HAP-1 (cell line): ENCODE measurements around the gene SHISA8.

Experiments used
- DNase-seq, 2 experiments: peaks; one replicate each; pipeline ENCODE4 v3.0.0-alpha.2; 2016 to 2020; ENCODE audit warnings: low spot score in 2 of 2
- H3K27me3 ChIP-seq: fragments of 250-450 bp; sonication (Bioruptor Pico); 2 replicates; pipeline ENCODE4 v1.5.1; 2020; ENCODE audit warnings: low read depth, mild to moderate bottlenecking, moderate library complexity
- H3K36me3 ChIP-seq: fragments of 250-450 bp; sonication (Bioruptor Pico); replicated peaks from 2 replicates; pipeline ENCODE4 v1.5.1; 2020; ENCODE audit warnings: mild to moderate bottlenecking
- H3K4me1 ChIP-seq: fragments of 250-450 bp; sonication (Bioruptor Pico); 2 replicates; pipeline ENCODE4 v1.5.1; 2020; ENCODE audit warnings: mild to moderate bottlenecking
- H3K4me3 ChIP-seq: fragments of 250-450 bp; sonication (Bioruptor Pico); 2 replicates; pipeline ENCODE4 v1.5.1; 2020; ENCODE audit warnings: mild to moderate bottlenecking, moderate library complexity
- H3K9me3 ChIP-seq: fragments of 250-450 bp; sonication (Bioruptor Pico); 2 replicates; pipeline ENCODE4 v1.5.1; 2020; ENCODE audit warnings: mild to moderate bottlenecking, moderate library complexity
- in situ Hi-C: fragments of 300-500 bp; cut with MboI; formaldehyde crosslinking; loops from 3 replicates; pipeline ENCODE4 v1.14.3; 2020; ENCODE audit warnings: low sequenced_read_pairs, inconsistent platforms, mixed read lengths

The SHISA8 gene

DNA sequence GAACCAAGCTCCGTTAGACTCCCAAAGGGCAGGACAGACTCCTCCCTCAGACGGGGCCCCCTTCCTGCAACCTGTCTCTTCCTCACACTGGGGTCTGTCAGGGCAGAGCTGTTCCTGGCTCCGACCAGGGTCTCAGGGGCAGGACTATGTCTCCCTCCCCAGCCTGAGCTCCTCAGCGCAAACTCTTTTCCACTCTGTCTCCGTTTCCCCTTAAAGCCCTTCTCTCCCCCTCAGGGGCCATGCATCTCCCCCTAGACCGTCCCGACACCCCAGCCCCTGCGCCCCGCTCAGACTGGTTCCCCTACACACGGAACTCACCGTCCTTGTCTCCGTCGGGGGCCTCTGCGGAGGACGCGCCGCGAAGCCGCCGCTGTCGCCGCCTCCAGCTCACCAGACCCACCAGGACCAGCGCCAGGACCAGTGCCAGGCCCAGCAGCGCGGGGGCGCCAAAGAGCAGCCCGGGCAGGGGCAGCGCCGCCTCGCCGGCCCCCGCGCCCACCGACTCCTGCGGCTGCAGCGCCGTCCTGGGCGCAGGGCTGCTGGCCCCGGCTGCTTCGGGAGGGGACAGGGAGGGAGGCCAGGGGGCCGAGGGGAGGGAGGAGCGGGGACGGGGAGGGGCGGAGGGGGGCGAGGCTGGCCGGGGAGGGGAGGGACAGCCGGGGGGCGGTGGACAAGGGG is 11.0 kb upstream of the SHISA8 start:
- in situ Hi-C loops: no loop called here
- peaks cover 3% of the 10 kb centered on the region; the same call in 1 of the 2 replicates for H3K4me1 ChIP-seq
- peak overlapping the region; percentile 23 for H3K4me3 ChIP-seq
- no peaks in the 10 kb centered on the region for H3K36me3 ChIP-seq
- peaks cover 6% of the 10 kb centered on the region for H3K27me3 ChIP-seq
- H3K9me3 ChIP-seq: no peaks in the 10 kb centered on the region
- DNase-seq: peak; percentile 59 to 85

DNA sequence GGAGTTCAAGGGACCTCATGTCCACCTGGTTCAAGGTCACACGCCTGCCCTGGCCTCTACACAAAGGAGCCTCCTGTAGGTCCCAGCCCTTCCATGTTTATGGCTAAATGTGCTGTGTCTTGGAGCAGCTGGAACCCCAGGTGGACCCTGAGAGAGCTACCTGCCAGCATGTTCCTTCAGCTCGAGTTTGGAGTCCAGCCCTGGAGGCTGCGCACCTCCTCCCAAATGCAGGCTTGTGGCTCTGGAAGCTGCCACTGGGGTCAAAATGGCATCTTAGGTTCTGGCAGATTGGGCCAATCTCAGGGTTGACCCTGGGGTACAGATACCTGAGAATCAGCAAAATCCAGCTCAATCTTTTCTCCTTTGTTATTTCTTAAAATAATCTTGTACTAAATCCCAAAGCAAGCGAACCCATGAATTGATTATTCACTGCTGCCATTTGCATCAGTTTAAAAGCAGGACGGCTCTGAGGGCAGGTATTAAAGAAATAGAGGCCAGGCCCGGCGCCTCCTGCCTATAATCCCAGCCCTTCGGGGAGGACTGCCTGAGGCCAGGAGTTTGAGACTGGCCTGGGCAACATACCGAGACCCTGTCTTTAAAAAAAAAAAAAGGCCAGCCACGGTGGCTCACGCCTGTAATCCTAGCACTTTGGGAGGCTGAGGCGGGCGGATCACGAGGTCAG is 8.9 kb upstream of the SHISA8 start:
- in situ Hi-C loops: no loop called here
- no peak overlapping the region for H3K4me3 ChIP-seq
- no peaks in the 10 kb centered on the region for H3K36me3 ChIP-seq
- no peak for DNase-seq
- no peaks in the 10 kb centered on the region for H3K9me3 ChIP-seq
- H3K27me3 ChIP-seq: peaks cover 6% of the 10 kb centered on the region
- peaks cover 3% of the 10 kb centered on the region; the same call in 1 of the 2 replicates for H3K4me1 ChIP-seq

DNA sequence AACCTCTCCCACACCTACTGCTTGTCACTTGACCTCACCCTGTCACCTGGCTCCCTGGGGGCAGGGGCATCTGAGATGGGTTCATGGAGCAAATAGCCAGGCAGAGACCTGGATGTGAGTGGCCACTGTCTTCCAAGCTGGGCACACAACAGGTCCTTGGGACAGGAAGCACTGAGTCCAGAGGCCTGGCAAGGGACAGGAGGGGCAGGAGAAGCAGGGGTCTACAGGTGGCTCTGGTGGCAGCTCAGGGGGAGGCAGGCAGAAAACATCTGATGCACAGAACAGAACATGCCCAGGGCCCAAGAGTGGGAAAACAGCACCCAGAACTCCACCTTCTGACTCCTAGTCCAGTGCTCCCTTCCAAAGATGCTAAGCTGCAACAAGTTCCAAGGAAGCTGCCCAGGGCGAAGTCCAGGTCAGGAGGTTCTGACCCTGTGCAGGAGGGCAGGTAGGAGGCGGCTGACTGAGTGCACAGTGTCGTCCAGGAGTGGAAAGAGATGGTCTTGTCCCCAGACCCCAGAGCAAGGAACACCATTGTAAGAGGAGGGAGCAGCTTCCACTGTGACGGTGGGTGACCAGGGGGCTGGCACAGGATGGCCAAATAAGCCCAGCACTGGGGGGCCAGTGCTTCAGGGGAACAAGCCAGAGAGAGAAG is 8.2 kb upstream of the SHISA8 start:
- peaks cover 6% of the 10 kb centered on the region for H3K27me3 ChIP-seq
- in situ Hi-C loops: no loop called here

DNA sequence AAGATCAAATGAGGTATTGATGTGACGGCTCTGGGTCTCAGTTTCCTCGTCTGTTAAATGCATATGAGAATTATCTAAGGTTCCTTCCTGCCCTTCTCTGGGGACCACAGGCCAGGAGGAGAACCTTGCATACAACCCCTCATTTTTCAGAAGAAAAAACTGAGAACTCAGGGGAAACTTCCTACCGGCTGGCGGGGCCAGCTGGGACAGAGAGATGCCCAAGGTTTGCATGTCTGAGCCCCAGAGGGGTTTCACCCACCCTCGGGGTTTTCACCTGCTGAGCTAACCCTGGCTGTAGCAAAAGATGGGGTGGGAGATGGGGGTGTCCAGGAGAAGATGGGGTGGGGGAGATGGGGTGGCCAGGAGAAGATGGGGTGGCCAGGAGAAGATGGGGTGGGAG is 7.5 kb upstream of the SHISA8 start:
- in situ Hi-C loops: no loop called here

More for the DNA sequence above, 8.2 kb upstream of the SHISA8 start:
- Histone ChIP-seq H3K4me3 (no peak overlapping the region), H3K9me3 (no peaks in the 10 kb centered on the region), H3K4me1 (peaks cover 3% of the 10 kb centered on the region; the same call in 1 of the 2 replicates), H3K36me3 (no peaks in the 10 kb centered on the region)
- DNase-seq: no peak

DNA sequence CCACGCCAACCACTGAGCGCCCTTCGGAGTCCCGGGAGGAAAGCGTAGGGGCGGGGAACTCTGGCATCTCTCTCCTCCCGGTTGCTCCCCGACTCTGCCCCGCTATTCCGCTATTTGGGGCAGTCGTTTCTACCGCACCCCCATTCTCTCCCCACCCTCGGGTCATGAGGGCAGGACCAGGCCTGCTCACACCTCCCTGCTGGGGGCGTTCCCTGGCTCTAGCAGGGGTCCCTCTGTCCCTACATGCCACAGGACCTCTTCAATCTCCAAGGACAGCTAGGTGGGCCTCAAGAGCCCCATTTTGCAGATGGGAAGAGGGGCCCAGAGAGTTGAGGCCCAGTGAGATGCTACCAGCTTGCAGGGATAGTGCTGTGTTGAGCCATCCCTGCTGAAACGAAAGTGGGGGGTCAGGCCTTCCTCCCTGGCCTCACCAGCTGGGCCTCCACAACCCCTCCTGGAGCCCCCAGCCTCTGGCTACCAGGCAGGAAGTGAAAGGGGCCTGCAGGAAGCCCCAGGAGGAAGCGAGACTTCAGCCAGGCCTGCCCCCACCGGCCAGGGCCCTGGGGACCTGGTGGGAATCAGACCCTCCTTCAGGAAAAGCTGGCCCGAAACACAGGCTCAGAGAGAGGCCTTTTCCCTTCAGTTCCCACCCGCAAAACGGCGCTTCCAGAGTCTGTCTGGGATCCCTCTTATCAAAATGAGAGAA is 5.5 kb upstream of the SHISA8 start:
- peaks cover 3% of the 10 kb centered on the region for H3K27me3 ChIP-seq
- DNase-seq: no peak

More for the DNA sequence above, 7.5 kb upstream of the SHISA8 start:
- H3K27me3 ChIP-seq: peaks cover 6% of the 10 kb centered on the region
- H3K4me1 ChIP-seq: peaks cover 3% of the 10 kb centered on the region; the same call in 1 of the 2 replicates
- no peak overlapping the region for H3K4me3 ChIP-seq
- H3K36me3 ChIP-seq: no peaks in the 10 kb centered on the region
- no peak for DNase-seq
- no peaks in the 10 kb centered on the region for H3K9me3 ChIP-seq

DNA sequence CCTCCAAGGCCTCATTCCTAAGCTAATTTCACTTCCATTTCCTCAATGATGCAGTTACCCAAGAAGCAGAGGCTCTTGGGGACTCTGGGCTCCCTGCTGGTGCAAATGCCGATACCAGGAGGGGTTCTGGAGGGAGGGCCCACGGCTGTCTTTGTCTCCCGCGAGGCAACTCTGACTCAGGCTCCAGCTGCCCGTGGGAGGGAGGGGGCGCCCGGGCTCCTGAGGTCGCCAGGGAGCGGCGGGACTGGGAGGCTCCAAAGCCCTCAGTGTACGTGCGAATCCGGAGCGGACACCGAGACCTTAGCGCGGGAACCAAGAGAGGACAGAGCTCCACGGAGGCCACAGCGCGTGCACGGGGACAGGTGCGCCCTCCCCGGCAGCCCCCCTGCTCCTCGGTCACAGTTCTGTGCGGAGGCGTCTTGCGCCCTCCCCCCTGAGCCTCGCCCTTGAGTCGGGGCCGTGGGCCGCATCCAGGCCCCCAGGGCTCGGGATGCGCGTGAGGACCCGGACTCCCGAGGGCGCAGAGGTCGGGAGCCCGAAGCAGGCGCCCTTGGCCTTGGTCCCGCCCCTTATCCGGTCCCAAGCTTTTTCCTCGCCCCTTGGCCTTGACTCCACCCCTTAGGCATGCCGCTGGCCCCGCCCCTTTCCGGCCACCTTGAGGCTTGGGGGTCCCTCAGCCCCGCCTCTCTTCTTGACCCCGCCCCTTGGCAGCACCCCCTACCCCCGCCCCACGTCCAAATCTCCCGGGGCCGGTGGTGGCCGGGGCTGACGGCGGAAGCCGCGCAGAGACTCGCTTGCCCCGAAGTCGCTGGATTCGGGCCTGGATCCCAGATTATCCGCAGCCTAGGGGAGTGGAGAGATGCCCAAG is 4.7 kb upstream of the SHISA8 start:
- Histone ChIP-seq H3K4me1 (peaks cover 3% of the 10 kb centered on the region; the same call in 1 of the 2 replicates), H3K4me3 (no peak overlapping the region), H3K36me3 (no peaks in the 10 kb centered on the region), H3K9me3 (no peaks in the 10 kb centered on the region), H3K27me3 (peaks cover 3% of the 10 kb centered on the region)
- in situ Hi-C loops: no loop called here
- DNase-seq: no peak

More for the DNA sequence above, 5.5 kb upstream of the SHISA8 start:
- Histone ChIP-seq H3K9me3 (no peaks in the 10 kb centered on the region), H3K36me3 (no peaks in the 10 kb centered on the region), H3K4me1 (no peaks in the 10 kb centered on the region; the same call in 1 of the 2 replicates), H3K4me3 (no peak overlapping the region)
- in situ Hi-C loops: no loop called here

DNA sequence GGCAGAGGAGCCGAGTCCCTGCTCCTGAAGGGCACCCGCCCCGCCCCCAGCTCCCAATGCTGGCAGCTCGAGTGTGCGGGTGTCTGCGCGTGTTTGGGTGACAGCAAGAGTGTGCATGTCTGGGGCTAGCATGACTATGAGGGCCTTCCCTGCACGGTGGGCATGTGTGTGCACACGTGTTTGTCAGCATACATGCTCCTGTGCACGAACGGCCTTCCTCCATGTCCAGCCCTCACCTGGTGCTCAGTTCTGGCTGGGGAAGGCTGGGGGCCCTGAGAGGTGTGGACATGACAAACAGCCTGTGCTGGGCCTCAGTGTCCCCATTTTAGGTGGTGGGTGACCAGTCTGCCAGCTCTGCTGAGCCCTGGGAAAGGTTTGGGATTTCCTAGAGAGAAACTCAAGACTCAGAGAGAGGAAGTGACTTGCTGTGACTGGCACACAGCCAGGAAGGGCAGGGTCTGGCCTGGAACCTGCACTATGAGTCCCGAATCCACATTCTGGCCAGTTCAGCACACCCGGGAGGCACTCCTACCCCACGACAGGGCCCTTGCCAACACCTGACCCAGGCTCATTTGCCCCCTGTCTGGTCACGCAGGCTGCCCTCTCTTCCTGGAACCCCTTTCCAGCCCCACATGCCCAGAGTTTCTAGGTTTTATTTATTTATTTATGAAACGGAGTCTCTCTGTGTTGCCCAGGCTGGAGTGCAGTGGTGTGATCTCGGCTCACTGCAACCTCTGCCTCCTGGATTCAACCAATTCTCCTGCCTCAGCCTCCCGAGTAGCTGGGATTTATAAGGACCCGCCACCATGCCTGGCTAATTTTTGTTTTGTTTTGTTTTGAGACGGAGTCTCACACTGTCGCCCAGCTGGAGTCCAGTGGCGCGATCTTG is 3.3 kb upstream of the SHISA8 start:
- no peaks in the 10 kb centered on the region for H3K9me3 ChIP-seq
- H3K4me3 ChIP-seq: no peak overlapping the region
- no peak for DNase-seq
- no peaks in the 10 kb centered on the region for H3K36me3 ChIP-seq
- in situ Hi-C loops: no loop called here
- H3K27me3 ChIP-seq: peaks cover 3% of the 10 kb centered on the region
- peaks cover 3% of the 10 kb centered on the region for H3K4me1 ChIP-seq

DNA sequence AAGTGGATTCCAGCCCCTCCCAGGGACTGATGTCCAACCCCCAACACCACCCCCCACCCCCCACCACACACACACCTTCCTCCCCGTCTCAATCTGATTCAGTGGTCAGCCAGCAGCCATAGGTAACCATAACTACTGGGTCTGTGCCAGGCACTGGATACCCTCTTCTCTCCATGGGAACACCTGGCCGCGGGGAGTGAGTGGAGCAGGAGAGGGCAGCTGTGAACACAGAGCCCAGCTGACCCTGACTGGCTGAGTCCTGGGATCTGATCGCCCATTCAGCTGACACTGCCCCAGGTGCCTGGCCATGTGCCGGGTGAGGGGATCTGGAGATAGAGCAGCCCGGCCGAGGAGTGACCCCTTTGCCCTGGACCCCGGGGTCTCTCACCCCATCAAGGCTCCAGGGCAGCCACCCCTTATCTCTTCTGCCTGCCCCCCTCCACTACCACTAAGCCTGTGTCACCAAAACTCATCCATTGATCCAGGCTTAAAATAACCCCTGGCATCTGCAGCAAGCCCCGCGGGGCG is 2.6 kb upstream of the SHISA8 start:
- DNase-seq: no peak
- no peak overlapping the region for H3K4me3 ChIP-seq
- peaks cover 3% of the 10 kb centered on the region for H3K27me3 ChIP-seq
- no peaks in the 10 kb centered on the region; the same call in 1 of the 2 replicates for H3K36me3 ChIP-seq
- in situ Hi-C loops: no loop called here
- H3K9me3 ChIP-seq: no peaks in the 10 kb centered on the region
- H3K4me1 ChIP-seq: peaks cover 3% of the 10 kb centered on the region

DNA sequence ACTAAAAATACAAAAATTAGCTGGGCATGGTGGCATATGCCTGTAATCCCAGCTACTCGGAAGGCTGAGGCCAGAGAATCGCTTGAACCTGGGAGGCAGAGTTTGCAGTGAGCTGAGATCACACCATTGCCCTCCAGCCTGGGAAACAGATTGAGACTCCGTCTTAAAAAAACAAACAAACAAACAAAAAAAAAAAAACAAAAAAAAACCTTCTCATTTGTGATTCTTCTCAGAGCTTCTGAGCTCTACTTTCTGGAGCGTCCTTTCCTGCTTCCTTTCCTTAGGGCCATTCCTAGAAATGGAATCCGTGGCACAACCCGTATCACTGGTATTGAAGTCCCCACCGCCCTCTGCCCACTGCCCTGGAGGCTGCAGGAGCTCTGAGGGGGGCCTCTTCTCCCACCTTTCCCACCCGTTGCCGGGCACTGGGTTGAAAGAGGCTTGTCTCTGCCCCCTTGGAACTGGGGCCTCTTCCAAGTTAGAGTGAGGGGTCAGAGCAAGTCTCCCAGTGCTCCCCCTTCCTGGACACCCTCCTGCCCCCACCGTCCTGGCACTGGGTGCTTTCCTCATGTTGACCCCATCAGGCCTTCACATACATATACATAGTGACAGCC is 2.0 kb upstream of the SHISA8 start:
- DNase-seq: no peak
- H3K4me1 ChIP-seq: peaks cover 3% of the 10 kb centered on the region
- peaks cover 3% of the 10 kb centered on the region for H3K27me3 ChIP-seq
- no peaks in the 10 kb centered on the region for H3K9me3 ChIP-seq
- in situ Hi-C loops: no loop called here
- no peaks in the 10 kb centered on the region; the same call in 1 of the 2 replicates for H3K36me3 ChIP-seq
- H3K4me3 ChIP-seq: no peak overlapping the region

DNA sequence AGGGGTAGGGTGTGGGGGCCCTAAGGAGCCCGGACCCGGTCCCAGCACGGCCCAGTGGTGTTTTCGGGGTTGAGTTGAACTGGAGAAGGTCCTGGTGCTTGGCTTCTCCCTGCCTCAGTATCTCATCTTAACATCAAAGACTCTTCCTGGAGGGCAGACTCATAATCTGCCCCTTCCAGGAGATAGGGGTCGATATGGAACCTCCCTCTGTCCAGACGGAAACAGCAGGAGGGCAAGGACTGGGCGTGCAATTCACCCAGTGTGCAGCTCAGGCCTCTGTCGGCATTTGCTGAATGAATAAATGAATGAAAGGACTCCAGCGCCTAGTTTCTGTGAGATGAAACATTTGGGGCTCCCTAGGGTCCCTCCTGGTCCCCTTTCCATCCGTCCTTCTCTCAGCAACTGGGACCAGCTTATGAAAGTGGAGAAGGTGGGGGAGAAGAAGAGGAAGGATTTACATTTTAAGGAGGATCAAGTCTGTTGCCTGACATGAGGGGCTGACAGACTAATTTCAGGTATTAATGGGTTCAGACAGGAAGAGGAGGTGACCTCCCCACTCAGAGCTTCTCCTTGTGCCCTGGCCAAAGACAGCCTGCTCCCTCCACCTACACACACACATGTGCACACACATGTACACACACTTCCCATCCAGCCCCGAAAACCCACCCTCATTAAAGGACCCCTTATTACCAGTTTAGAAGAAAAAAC is 1.1 kb upstream of the SHISA8 start:
- no peak for DNase-seq
- Histone ChIP-seq H3K4me1 (peaks cover 3% of the 10 kb centered on the region), H3K36me3 (no peaks in the 10 kb centered on the region; the same call in 1 of the 2 replicates), H3K27me3 (peaks cover 3% of the 10 kb centered on the region), H3K4me3 (no peak overlapping the region), H3K9me3 (no peaks in the 10 kb centered on the region)
- in situ Hi-C loops: no loop called here

DNA sequence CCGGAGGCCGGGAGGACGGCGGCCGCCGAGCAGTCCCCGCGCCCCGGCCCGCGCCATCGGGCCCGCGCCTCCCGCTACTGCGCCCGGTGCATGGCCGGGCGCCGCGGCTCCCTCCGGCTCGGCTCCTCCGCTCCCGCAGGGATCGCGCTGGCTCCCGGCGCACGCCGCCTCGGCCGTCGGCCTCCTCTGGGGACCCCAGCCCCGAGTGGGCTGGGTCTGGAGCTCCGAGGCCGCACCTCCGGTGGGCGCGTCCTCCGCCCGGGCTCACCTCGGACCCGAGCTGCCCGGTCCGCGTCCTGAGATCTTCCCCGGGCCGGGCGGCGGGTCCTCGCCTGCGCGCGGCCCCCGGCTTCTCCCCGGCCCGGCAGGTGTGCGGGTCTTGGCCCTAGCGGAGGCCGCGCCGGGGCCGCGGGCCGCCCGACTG is 251 bp downstream of the SHISA8 start:
- no peak for DNase-seq
- in situ Hi-C loops: no loop called here
- peaks cover 3% of the 10 kb centered on the region for H3K27me3 ChIP-seq
- peak overlapping the region; percentile 31; the same call in 1 of the 2 replicates for H3K4me3 ChIP-seq
- peaks cover 3% of the 10 kb centered on the region for H3K4me1 ChIP-seq
- no peaks in the 10 kb centered on the region for H3K9me3 ChIP-seq
- no peaks in the 10 kb centered on the region; the same call in 1 of the 2 replicates for H3K36me3 ChIP-seq
